Stomach (tissue), 9 donors: Measurements from ENCODE around the gene TBP. TPM values are rescaled to one million over a fixed set of nuclear protein-coding genes. Genes with fewer than 3 reads are reported as not detected.
"Not testable (repeated sequence)": the region's sequence is repeated elsewhere in the genome, so short reads cannot be mapped to it uniquely, and the experiment has no call there.

Experiments
- DNase-seq, 2 donors: peaks; one replicate each; pipeline versions ENCODE4 v3.0.0 to v3.0.0-alpha.2; 2013 to 2019
- H3K27ac ChIP-seq, 5 donors: fragments of 200-600 bp in 4 of 5; sonication (generic) in 4 of 5; one replicate each; pipeline ENCODE4 v1.5.1; 2013 to 2019; ENCODE audit warnings: mild to moderate bottlenecking in 1 of 5, moderate library complexity in 1 of 5
- H3K27me3 ChIP-seq, 3 donors: fragments of 200-600 bp; sonication (generic); one replicate each; pipeline ENCODE4 v1.5.1; 2017 to 2019; ENCODE audit warnings: mixed run types in 1 of 3
- H3K36me3 ChIP-seq, 4 donors: fragments of 200-600 bp; sonication (generic); 1 replicate in 3 of 4; 2 replicates in 1 of 4; pipeline ENCODE4 v1.5.1; 2016 to 2019
- H3K4me1 ChIP-seq, 4 donors: fragments of 200-600 bp; sonication (generic); one replicate each; pipeline ENCODE4 v1.5.1; 2016 to 2019
- H3K4me3 ChIP-seq, 4 donors: fragments of 200-600 bp; sonication (generic) in 3 of 4; one replicate each; pipeline ENCODE4 v1.5.1; 2016 to 2019; ENCODE audit warnings: mild to moderate bottlenecking in 1 of 4
- H3K9me3 ChIP-seq, 4 donors: fragments of 200-600 bp; sonication (generic); one replicate each; pipeline ENCODE4 v1.5.1; 2016 to 2019
- EP300 ChIP-seq: sonication (generic); formaldehyde crosslinking; IDR thresholded peaks from one replicate; pipeline ENCODE4 v1.6.1; 2017; ENCODE audit warnings: antibody characterized with exemption
- POLR2A ChIP-seq, 4 donors: fragments of 450-650 bp; IDR thresholded peaks; one replicate each; pipeline ENCODE4 v1.6.1; 2016; ENCODE audit warnings: antibody characterized with exemption in 4 of 4, control low read depth in 2 of 4, mild to moderate bottlenecking in 1 of 4, moderate library complexity in 1 of 4
- POLR2AphosphoS5 ChIP-seq, 3 donors: sonication (generic); formaldehyde crosslinking; IDR thresholded peaks; one replicate each; pipeline ENCODE4 v1.6.1; 2016; ENCODE audit warnings: antibody characterized with exemption in 3 of 3
- WGBS, 5 donors: extraction: QIAGEN DNeasy Blood & Tissue Kit in 3 of 5; methylation state at CpG; one replicate each; pipeline versions ENCODE4 v1.1.5 to v1.1.7; 2013 to 2018; 5-methylcytosine and 5-hydroxymethylcytosine counted together
- intact Hi-C: fragments of 100-400 bp; cut with DNase I; formaldehyde crosslinking; loops from one replicate; pipeline ENCODE4 v1.15.1; 2023; ENCODE audit warnings: low total_unique reads
- polyA plus RNA-seq, 3 donors: library from polyadenylated mRNA; stranded (reverse); fragments of 200-250 nt; gene quantifications; one replicate each; pipeline ENCODE4 v1.2.3, GENCODE V29; 2013
- total RNA-seq, 5 donors: library from RNA; depleted of rRNA; stranded (reverse); fragments of >200 nt; gene quantifications; one replicate each; pipeline versions ENCODE4 v1.1.0 to v1.2.3, GENCODE V29; 2014 to 2016
- TF ChIP-seq, protein P1 (sequence below), 7 experiments: fragments of 450-650 bp in 4 of 7; fragments of 200-600 bp in 3 of 7; sonication (generic) in 3 of 7; IDR thresholded peaks; one replicate each; pipeline ENCODE4 v1.5.1; 2016 to 2019; ENCODE audit warnings: antibody characterized with exemption in 7 of 7, control low read depth in 2 of 7, mild to moderate bottlenecking in 1 of 7
- donor health status: healthy with polysubstance abuse.
- donor health status: Bipolar disorder and iron deficiency.
- donor health status: healthy.

The TBP gene
- total and polyA plus RNA-seq, 8 donors: 6.2 to 50.2 (median 13.5) TPM

DNA sequence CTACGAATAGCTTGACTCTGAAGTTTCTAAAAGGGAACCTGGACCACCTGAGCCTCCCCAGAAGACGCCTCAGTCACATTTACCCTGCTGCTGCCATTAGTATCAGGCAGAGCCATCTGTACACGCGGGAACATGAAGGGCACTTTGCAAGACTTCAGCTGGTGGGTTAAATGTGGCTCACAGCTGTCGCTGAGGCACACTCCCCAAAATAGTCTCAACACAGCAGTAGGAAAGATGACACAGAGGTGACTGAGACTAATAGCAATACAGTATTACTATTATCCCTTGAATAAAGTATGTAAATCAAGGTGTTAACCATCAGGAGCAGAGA is 30.0 kb upstream of the TBP start:
- no peaks in the 10 kb centered on the region for H3K36me3 ChIP-seq
- H3K4me1 ChIP-seq: no peaks in the 10 kb centered on the region
- H3K27me3 ChIP-seq: no peaks in the 10 kb centered on the region
- TF ChIP-seq, protein P1, sequence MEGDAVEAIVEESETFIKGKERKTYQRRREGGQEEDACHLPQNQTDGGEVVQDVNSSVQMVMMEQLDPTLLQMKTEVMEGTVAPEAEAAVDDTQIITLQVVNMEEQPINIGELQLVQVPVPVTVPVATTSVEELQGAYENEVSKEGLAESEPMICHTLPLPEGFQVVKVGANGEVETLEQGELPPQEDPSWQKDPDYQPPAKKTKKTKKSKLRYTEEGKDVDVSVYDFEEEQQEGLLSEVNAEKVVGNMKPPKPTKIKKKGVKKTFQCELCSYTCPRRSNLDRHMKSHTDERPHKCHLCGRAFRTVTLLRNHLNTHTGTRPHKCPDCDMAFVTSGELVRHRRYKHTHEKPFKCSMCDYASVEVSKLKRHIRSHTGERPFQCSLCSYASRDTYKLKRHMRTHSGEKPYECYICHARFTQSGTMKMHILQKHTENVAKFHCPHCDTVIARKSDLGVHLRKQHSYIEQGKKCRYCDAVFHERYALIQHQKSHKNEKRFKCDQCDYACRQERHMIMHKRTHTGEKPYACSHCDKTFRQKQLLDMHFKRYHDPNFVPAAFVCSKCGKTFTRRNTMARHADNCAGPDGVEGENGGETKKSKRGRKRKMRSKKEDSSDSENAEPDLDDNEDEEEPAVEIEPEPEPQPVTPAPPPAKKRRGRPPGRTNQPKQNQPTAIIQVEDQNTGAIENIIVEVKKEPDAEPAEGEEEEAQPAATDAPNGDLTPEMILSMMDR (IDR thresholded peaks at IDR 0.05): no peak
- TF ChIP-seq EP300 (no peak), POLR2A (IDR thresholded peaks at IDR 0.05) (no peak), POLR2AphosphoS5 (IDR thresholded peaks at IDR 0.05) (no peak)
- intact Hi-C loops: loop anchor here (10.0 kb wide), 2 partner anchors 699 to 729 kb away; no protein-coding TSS in a partner anchor
- WGBS, 5 donors: 79 to 86% (median 85%) methylated on average over 5 of the region's 5 CpGs
- no peak overlapping the region for H3K27ac ChIP-seq
- DNase-seq: no peak
- no peak overlapping the region for H3K4me3 ChIP-seq
- no peaks in the 10 kb centered on the region for H3K9me3 ChIP-seq

DNA sequence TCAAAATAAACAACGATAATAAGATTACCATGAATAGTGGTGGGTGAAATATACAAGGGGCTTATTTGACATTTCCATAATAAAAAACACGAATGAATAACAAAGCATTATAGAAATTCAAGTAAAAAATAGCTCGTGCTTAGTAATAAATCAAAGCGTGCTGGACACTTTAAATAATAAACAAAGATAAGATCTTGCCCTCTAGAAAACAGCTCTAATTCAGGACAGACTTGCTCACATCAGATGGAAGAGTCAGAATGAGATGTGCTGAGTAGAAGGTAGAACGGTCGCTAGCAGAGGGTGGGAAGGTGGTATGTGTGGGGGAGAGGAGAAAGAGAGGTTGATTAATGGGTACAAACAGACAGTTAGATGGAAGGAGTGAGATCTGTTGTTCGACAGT is 28.4 kb upstream of the TBP start:
- WGBS, 5 donors: 68 to 74% (median 71%) methylated on average over 7 of the region's 7 CpGs
- H3K4me3 ChIP-seq: no peak overlapping the region
- no peaks in the 10 kb centered on the region for H3K4me1 ChIP-seq
- TF ChIP-seq POLR2A (IDR thresholded peaks at IDR 0.05): no peak
- no peak for TF ChIP-seq POLR2AphosphoS5 (IDR thresholded peaks at IDR 0.05)
- TF ChIP-seq EP300: no peak
- TF ChIP-seq, protein P1 (IDR thresholded peaks at IDR 0.05): no peak
- no peaks in the 10 kb centered on the region for H3K9me3 ChIP-seq
- intact Hi-C loops: loop anchor here (10.0 kb wide), 2 partner anchors 701 to 731 kb away; no protein-coding TSS in a partner anchor
- no peak overlapping the region for H3K27ac ChIP-seq
- no peak for DNase-seq
- no peaks in the 10 kb centered on the region for H3K36me3 ChIP-seq
- H3K27me3 ChIP-seq: no peaks in the 10 kb centered on the region

DNA sequence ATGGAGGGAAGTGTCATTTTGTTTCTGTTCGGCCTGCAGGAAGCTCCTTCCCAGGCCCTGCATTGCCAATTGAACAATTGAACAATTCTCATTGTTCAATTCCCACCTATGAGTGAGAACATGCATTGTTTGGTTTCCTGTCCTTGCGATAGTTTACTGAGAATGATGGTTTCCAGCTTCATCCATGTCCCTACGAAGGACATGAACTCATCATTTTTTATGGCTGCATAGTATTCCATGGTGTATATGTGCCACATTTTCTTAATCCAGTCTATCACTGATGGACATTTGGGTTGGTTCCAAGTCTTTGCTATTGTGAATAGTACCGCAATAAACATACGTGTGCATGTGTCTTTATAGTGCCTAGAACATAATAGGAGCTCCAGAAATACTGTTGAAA is 26.2 kb upstream of the TBP start:
- H3K4me3 ChIP-seq, DNase-seq, H3K27me3 ChIP-seq, H3K27ac ChIP-seq, H3K9me3 ChIP-seq, H3K4me1 ChIP-seq: not testable (repeated sequence)
- 89 to 94% (median 90%) methylated on average over 5 of the region's 5 CpGs for WGBS, 5 donors
- intact Hi-C loops: loop anchor here (10.0 kb wide), 2 partner anchors 703 to 733 kb away; no protein-coding TSS in a partner anchor
- peaks cover 10 to 16% (median 13%) of the 10 kb centered on the region in 4 donors for H3K36me3 ChIP-seq

DNA sequence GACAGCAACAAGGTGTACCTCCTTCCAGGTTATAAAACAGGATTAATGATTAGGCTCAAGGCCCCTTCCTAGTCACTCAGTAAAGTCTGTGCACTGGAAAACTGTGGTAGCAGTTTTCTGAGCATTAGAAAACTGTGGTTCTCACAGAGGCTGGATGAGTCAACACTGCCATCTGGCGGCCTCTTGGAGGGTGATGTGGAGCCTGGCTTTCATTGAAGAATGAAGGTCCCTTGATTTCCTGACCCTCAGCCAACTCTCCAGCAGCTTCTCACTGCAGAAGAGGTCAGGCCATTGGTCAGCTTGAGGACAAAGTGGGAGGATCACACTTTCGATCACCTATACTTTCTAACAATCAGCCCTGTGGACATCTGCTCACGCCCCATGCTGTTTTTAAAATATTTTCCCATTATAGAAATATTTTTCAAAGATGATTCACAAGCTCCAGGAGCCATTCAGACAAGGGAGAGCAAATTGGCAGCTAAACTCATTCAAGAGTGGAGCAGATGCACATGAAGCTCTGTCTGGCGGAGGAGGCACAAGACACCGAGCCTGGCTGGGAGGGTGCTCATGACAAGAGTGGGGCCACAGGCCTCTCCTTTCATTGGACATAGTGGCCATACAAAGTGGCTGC is 24.2 kb upstream of the TBP start:
- Histone ChIP-seq H3K9me3 (no peaks in the 10 kb centered on the region), H3K4me3 (no peak overlapping the region)

More for the DNA sequence above, 24.2 kb upstream of the TBP start:
- no peak for TF ChIP-seq POLR2A (IDR thresholded peaks at IDR 0.05)
- TF ChIP-seq, protein P1 (IDR thresholded peaks at IDR 0.05): peak in 5 of 7 experiments; percentile 40 to 84 (median 66)
- Histone ChIP-seq H3K4me1 (no peaks in the 10 kb centered on the region), H3K27ac (no peak overlapping the region), H3K36me3 (peaks cover 17 to 36% (median 33%) of the 10 kb centered on the region in 4 donors), H3K27me3 (no peaks in the 10 kb centered on the region)
- intact Hi-C loops: loop anchor here (10.0 kb wide), 2 partner anchors 705 to 735 kb away; no protein-coding TSS in a partner anchor
- DNase-seq: peak; percentile 83 to 92
- WGBS, 5 donors: 37 to 50% (median 48%) methylated on average over 4 to 5 of the region's 5 CpGs
